Stimulated activated CD8-positive, alpha-beta memory T cell treated with anti-CD3 and anti-CD28 coated beads, Interleukin-2, amount 100 ng/mL, for 48 hours (primary cell): ENCODE measurements around the gene RAB8A.
A peak's percentile ranks its signal among the peaks of the same experiment; 100 is the strongest.

Source experiments
- DNase-seq, 2 donors: peaks; one replicate each; pipeline ENCODE4 v3.0.0-alpha.2; 2020; ENCODE audit warnings: low read depth in 2 of 2

Gene RAB8A

GRCh38 chr19:16111160-16111908 is at the start of gene RAB8A:
TSS of gene RAB8A (plus strand) at chr19:16111889. CDS start at chr19:16111902, 13 bp downstream.
- peak; percentile 99 for DNase-seq

- no peak for DNase-seq
These were observed 49.7 kb upstream of the RAB8A start for GRCh38 chr19:16061943-16062342.

GRCh38 chr19:16062789-16063188 is 48.9 kb upstream of the RAB8A start:
- peak in 1 of 2 donors; percentile 58 for DNase-seq

GRCh38 chr19:16064209-16064889 is 47.3 kb upstream of the RAB8A start:
- DNase-seq = no peak

- DNase-seq = peak in 1 of 2 donors; percentile 42
These were observed 45.0 kb upstream of the RAB8A start for GRCh38 chr19:16066611-16067104.

- no peak for DNase-seq
These were observed 44.3 kb upstream of the RAB8A start for GRCh38 chr19:16067205-16067938.

- DNase-seq = no peak
These were observed 42.9 kb upstream of the RAB8A start for GRCh38 chr19:16068696-16069259.

- DNase-seq = no peak
These were observed 41.8 kb upstream of the RAB8A start for GRCh38 chr19:16069813-16070365.

GRCh38 chr19:16070366-16070990 is 41.2 kb upstream of the RAB8A start:
- DNase-seq = peak; percentile 52 to 72

GRCh38 chr19:16071072-16071691 is 40.5 kb upstream of the RAB8A start:
- no peak for DNase-seq

- no peak for DNase-seq
These were observed 38.2 kb upstream of the RAB8A start for GRCh38 chr19:16073481-16073880.

- DNase-seq = no peak
These were observed 37.7 kb upstream of the RAB8A start for GRCh38 chr19:16073988-16074387.

- no peak for DNase-seq
These were observed 37.0 kb upstream of the RAB8A start for GRCh38 chr19:16074488-16075365.

GRCh38 chr19:16075430-16076153 is 36.1 kb upstream of the RAB8A start:
- DNase-seq = no peak

GRCh38 chr19:16076154-16076957 is 35.3 kb upstream of the RAB8A start, which contains the start of gene TPM4:
TSS of gene TPM4 (plus strand) at chr19:16076495. CDS start at chr19:16076566, 71 bp downstream.
- DNase-seq = peak; percentile 83 to 90

- peak in 1 of 2 donors; percentile 28 for DNase-seq
These were observed 34.6 kb upstream of the RAB8A start for GRCh38 chr19:16076958-16077611.

GRCh38 chr19:16077984-16078758 is 33.5 kb upstream of the RAB8A start:
- DNase-seq = no peak
